ENCODE results near the gene PCSK6. TPM values are rescaled to one million over a fixed set of nuclear protein-coding genes. Genes with fewer than 3 reads are reported as not detected.

The PCSK6 gene
- total RNA-seq, 1 donor from 2014 or later, result 1.3 TPM

GRCh38 chr15:101459579-101460300 is 29.8 kb downstream of the PCSK6 start:
- Mint-ChIP-seq H3K4me1 (ENCODE audit: low read depth, unreplicated experiment) (peaks cover 5% of the 10 kb centered on the region), H3K27ac (ENCODE audit: unreplicated experiment) (no peak overlapping the region), H3K27me3 (ENCODE audit: low read depth, unreplicated experiment) (peaks cover 24% of the 10 kb centered on the region), H3K36me3 (ENCODE audit: low read depth, unreplicated experiment) (peaks cover 3% of the 10 kb centered on the region), H3K4me3 (ENCODE audit: unreplicated experiment) (no peak overlapping the region), H3K9me3 (ENCODE audit: unreplicated experiment) (no peaks in the 10 kb centered on the region)
- no peak overlapping the region for H3K4me2 ChIP-seq (ENCODE audit: low read length)
- H3K4me1 ChIP-seq (ENCODE audit: insufficient read depth, low read length), result no peaks in the 10 kb centered on the region
- H3K27me3 ChIP-seq (ENCODE audit: insufficient read depth, low read length), result no peaks in the 10 kb centered on the region
- H3K4me3 ChIP-seq (ENCODE audit: insufficient read depth, low read depth, low read length), result no peak overlapping the region
- H4K20me1 ChIP-seq (ENCODE audit: insufficient read depth, low read length), result no peaks in the 10 kb centered on the region
- no peaks in the 10 kb centered on the region for H3K79me2 ChIP-seq (ENCODE audit: insufficient read depth, low read length)
- no peak for FAIRE-seq
- DNase-seq (ENCODE audit: low read depth), result no peak
- H3K9ac ChIP-seq (ENCODE audit: low read length), result no peak overlapping the region
- TF ChIP-seq EZH2 (IDR thresholded peaks at IDR 0.05; ENCODE audit: insufficient read depth, low read length) (no peak), CTCF (IDR thresholded peaks at IDR 0.05; ENCODE audit: insufficient read depth, low read depth, low read length) (no peak)
- no peak overlapping the region for H3K27ac ChIP-seq (ENCODE audit: low read depth, low read length)
- H3K36me3 ChIP-seq (ENCODE audit: insufficient read depth, low read length), result no peaks in the 10 kb centered on the region
- no peak overlapping the region for H2AFZ ChIP-seq (ENCODE audit: low read depth, low read length)
- H3K9me3 ChIP-seq (ENCODE audit: insufficient read depth, low read depth, low read length), result no peaks in the 10 kb centered on the region

DNA sequence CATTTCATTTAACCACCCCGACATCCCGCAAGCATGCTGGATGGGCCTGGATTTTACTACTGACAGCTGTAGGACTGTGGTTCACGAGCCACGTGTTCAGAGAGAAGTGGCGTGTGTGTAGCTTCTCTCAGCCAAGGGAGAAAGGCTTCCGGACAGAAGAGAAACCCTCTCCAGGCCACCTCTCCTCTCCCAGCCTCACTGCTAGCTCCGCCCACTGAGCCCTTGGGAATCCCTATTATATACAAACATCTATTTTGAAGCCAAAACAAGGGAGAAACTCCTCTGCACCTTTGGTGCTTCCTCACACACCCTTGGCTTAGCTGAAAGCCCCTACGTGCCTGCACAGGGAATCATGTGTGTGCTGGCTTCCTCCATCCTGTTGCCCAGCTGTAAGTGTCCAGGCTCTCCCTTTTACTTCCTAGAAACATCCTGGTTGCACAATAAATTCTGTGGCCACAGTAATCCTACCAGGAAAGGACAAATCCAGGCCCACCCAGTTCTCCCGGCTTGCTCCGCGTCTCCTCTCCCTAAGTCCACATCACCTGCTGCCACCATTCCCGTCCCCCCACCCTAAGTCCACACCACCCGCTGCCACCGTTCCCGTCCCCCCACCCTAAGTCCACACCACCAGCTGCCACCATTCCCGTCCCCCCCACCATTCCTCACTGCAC is 30.5 kb downstream of the PCSK6 start:
- no peaks in the 10 kb centered on the region for H3K79me2 ChIP-seq (ENCODE audit: insufficient read depth, low read length)
- DNase-seq (ENCODE audit: low read depth), result no peak
- Mint-ChIP-seq H3K27me3 (ENCODE audit: low read depth, unreplicated experiment) (peaks cover 24% of the 10 kb centered on the region), H3K9me3 (ENCODE audit: unreplicated experiment) (no peaks in the 10 kb centered on the region), H3K36me3 (ENCODE audit: low read depth, unreplicated experiment) (peaks cover 3% of the 10 kb centered on the region), H3K4me3 (ENCODE audit: unreplicated experiment) (no peak overlapping the region), H3K4me1 (ENCODE audit: low read depth, unreplicated experiment) (peaks cover 5% of the 10 kb centered on the region), H3K27ac (ENCODE audit: unreplicated experiment) (no peak overlapping the region)
- H3K27me3 ChIP-seq (ENCODE audit: insufficient read depth, low read length), result no peaks in the 10 kb centered on the region
- H3K4me2 ChIP-seq (ENCODE audit: low read length), result no peak overlapping the region
- H4K20me1 ChIP-seq (ENCODE audit: insufficient read depth, low read length), result no peaks in the 10 kb centered on the region
- TF ChIP-seq EZH2 (IDR thresholded peaks at IDR 0.05; ENCODE audit: insufficient read depth, low read length) (no peak), CTCF (IDR thresholded peaks at IDR 0.05; ENCODE audit: insufficient read depth, low read depth, low read length) (no peak)
- no peaks in the 10 kb centered on the region for H3K4me1 ChIP-seq (ENCODE audit: insufficient read depth, low read length)
- no peak overlapping the region for H3K4me3 ChIP-seq (ENCODE audit: insufficient read depth, low read depth, low read length)
- H3K9ac ChIP-seq (ENCODE audit: low read length), result no peak overlapping the region
- H3K36me3 ChIP-seq (ENCODE audit: insufficient read depth, low read length), result no peaks in the 10 kb centered on the region
- H2AFZ ChIP-seq (ENCODE audit: low read depth, low read length), result no peak overlapping the region
- FAIRE-seq, result no peak
- H3K27ac ChIP-seq (ENCODE audit: low read depth, low read length), result no peak overlapping the region
- no peaks in the 10 kb centered on the region for H3K9me3 ChIP-seq (ENCODE audit: insufficient read depth, low read depth, low read length)
